Measurements from ENCODE around the gene ITIH6.
"Not testable (repeated sequence)": the region's sequence is repeated elsewhere in the genome, so short reads cannot be mapped to it uniquely, and the experiment has no call there.

The ITIH6 gene, protein sequence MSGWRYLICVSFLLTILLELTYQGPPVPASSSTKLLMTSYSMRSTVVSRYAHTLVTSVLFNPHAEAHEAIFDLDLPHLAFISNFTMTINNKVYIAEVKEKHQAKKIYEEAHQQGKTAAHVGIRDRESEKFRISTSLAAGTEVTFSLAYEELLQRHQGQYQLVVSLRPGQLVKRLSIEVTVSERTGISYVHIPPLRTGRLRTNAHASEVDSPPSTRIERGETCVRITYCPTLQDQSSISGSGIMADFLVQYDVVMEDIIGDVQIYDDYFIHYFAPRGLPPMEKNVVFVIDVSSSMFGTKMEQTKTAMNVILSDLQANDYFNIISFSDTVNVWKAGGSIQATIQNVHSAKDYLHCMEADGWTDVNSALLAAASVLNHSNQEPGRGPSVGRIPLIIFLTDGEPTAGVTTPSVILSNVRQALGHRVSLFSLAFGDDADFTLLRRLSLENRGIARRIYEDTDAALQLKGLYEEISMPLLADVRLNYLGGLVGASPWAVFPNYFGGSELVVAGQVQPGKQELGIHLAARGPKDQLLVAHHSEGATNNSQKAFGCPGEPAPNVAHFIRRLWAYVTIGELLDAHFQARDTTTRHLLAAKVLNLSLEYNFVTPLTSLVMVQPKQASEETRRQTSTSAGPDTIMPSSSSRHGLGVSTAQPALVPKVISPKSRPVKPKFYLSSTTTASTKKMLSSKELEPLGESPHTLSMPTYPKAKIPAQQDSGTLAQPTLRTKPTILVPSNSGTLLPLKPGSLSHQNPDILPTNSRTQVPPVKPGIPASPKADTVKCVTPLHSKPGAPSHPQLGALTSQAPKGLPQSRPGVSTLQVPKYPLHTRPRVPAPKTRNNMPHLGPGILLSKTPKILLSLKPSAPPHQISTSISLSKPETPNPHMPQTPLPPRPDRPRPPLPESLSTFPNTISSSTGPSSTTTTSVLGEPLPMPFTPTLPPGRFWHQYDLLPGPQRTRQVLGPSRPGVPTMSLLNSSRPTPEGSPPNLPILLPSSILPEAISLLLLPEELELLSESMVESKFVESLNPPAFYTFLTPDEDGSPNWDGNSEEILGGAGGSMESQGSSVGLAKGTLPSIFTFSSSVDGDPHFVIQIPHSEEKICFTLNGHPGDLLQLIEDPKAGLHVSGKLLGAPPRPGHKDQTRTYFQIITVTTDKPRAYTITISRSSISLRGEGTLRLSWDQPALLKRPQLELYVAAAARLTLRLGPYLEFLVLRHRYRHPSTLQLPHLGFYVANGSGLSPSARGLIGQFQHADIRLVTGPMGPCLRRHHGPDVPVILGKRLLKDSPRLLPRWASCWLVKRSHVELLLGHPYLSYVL

DNA sequence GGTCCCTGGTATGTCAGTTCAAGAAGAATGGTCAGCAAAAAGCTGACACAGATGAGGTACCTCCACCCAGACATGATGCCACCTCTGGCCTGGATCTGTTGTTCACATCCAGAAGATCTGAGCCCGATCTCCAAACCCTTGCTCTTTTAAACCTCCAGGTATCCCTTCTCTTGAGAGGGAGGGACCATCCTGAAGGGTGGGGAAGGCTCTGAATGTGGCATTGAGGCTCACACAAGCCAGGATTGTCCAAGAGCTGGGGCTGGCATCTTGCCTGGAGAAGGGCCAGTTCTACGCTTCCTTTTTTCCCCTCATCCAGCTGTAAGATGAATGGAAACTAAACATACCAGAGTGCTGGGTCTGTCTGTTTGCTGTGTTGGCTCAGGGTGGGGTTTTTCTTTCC is at the start of gene ITIH6:
ITIH6 (minus strand) TSS at position 119 of the 400 bp plus-strand sequence; CDS start at position 74, 45 bp downstream.
- DNase-seq, result no peak

DNA sequence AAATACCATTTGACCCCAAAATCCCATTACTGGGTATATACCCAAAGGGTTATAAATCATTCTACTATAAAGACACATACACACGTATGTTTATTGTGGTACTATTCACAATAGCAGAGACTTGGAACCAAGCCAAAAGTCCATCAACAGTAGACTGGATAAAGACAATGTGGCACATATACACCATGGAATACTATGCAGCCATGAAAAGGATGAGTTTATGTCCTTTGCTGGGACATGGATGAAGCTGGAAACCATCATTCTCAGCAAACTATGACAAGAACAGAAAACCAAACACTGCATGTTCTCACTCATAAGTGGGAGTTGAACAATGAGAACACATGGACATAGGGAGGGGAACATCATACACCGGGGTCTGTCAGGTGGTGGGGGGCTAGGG is 49.6 kb upstream of the ITIH6 start:
- DNase-seq, result not testable (repeated sequence)

DNA sequence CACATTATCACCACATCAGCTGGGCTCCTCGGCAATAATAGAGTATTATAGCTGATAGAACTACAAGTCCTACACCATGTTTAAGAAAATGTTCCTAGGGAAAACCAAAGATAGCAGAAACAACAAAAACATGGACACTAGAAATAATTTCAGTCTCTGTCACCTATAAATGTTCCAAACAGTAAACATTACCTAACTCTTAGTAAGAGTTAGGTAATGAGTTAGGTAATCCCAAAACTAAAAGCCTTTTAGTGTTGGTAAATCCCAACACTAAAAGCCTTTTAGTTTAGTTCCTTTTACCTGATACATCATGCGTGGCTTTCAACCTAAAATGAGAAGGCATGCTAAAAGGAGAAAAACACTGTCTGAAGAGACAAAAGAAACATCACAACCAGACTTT is 45.0 kb upstream of the ITIH6 start:
- DNase-seq, result no peak

DNA sequence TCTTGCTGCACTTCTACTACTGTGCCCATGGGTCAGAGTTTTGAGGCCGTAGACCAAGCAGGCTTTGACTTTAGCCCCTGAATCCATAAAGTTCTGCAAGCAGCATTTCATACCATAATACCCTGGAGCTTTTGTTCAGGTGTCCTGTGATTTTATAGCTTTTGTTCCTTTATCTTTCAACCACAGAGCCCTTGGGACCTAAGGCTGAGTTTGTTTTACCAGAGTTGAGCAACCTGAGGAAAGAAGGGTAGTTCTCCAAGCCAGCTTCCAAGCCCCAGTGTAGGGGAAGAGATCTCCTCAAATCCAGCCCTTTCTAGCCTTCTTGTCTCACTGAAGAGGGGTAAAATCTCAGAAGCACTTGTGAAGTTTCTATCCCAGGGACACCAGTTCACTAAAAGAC is 44.6 kb upstream of the ITIH6 start:
- no peak for DNase-seq

DNA sequence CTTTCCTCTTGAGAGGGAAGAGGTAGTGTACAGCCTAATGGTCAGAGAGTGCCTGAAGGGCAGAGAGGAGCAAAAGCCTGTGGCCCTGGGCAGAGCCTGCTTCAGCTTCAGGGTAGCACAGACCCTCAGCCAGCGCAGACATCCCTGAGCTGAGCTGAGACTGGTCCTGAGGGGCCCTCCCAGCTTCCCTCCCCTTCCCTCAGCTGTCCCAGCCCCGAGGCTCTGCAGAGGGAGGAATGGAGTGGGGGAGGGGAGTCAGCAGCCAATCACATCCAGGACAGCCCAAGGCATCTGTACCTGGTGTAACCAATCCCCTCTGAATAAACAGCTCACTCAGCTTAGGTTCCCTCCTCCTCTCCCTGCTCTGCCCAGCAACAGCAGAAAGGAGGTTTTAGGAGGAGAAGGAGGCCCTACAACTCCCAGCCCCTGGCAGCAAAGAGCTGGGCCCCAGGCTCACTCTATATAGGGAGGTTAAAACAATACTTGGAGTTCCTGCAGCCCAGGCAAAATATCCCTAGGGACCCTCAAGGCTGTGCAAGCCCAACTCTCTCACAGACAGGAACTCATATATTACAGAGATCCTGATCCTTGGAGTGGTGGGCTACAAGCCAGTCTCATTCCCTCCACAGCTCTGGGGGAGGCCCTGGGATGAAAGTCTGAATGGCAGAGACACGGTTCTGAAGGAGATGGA is 43.3 kb upstream of the ITIH6 start:
- peak; percentile 0 for DNase-seq

DNA sequence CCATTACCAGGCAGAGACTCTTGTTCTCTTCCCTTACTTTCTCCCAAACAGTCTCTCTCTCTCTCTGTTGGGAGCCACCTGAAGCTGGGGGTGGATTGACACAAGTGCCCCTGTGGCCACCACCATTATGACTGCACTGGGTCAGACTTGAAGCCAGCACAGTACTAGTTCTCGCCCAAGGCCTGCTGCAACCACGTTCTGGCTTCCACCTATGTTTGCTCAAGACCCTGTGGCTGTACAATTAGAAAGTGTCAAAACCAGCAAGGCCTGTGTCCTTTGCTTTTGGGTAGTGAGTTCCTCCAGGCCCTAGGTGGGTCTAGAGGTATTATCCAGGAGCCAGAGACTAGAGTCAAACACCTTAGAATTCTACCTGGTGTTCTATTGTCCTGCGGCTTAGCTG is 40.5 kb upstream of the ITIH6 start:
- DNase-seq, result no peak

DNA sequence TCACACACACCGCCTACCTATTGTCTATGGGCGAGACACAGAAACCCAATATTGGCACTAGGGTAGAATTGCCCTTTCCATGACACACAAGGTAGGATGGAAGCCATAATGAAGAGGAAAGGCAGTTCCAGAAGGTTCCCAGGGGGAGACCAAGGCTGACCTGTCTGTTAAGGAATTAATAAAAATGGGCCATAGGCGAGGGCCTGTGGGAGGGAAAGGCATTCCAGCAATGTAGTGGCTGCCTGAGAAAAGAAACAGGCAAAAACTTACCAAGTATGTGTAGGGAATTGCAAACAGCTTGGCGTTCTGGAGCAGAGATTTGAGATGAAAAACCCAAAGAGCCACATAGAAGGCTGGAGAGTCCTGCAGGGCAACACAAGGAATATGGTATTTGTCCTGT is 28.5 kb upstream of the ITIH6 start:
- no peak for DNase-seq

DNA sequence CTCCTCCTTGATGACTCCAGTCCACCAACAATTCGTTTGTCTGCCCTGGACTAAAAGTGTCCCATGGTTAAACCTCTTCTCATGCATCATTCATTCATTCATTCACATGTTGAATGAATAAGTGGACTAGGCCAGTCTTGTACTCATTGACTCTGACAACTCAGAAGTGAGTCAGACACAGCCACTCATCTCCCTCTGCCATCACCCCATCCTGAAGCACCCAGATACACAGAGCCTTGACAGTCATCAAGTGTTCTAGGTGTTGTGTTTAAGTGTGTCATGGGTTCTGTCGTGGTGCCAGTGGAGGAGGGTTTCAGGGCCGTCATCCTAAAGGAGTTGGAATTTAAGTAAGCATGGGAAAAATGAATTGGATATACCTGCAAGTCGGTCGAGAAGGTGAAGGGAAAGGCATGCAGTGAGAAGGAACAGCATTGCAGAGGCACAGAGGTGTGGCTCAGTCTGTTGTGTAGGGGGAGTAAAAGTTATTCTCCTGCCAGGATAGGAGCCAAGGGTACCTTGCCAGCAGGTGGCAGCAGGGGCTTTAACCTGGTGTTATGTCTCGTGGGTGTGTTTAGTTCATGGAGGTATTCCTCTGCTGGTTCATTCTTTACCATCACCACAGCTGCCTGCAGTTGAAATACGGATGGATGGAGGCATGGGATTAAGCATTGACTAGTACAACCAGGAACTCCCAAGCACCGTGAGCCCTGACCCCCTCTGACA is 27.8 kb upstream of the ITIH6 start:
- DNase-seq, result no peak

DNA sequence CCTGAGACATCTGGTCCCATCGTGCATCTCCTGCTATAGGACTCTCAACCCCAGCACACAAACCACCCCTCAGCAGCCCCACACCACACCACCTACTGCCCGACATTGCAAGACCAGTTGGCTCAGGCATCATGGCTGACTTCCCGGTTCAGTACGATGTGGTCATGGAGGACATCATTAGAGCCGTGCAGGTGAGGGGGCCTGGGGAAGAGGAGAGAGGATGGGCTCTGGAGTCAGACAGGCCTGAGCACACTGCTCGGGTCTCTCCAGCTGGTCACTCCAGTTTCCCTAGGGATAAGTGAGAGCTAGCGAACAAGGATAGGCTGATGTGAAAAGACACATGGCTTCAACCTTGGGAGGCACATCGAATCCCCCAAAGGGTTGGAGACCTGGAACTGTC is 26.7 kb upstream of the ITIH6 start:
- no peak for DNase-seq

DNA sequence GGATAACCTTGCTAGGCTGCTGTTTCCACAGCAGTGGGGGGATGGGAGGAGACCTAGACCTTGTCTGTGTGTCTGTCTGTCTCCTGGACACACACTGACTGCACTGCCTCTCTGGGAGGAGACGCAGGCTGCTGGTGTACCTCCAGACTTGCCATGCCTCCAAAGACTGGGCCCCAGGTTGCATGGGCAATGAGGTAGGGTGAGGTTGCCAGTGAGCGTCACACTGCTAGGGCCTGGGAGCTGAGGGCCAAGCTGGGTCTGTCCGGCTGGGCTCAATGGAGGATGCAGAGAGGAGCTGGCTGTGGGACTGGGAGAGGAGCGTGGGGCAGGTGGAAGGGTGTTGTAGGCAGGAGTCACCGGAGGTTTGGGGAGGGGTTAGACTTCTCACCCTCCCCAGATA is 26.1 kb upstream of the ITIH6 start:
- no peak for DNase-seq

DNA sequence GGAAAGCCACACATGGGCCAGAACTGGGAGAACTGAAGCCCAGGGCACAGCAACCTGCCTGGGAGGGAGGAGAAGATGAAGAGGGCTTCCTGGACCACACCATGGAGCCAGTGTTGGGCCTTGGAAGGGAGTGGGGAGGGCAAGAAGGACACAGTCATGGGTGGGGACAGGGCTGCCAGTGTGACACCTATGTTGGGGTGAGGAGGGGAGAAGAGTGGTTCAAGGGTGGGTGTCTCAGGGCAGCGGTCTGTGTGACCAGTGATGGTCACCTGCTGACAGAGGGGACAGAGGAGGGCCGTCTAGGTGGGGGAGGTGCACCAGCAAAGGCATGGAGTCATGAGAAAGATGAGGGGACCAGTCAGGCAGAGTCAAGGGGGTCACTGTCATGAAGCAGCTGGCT is 23.3 kb upstream of the ITIH6 start:
- no peak for DNase-seq

DNA sequence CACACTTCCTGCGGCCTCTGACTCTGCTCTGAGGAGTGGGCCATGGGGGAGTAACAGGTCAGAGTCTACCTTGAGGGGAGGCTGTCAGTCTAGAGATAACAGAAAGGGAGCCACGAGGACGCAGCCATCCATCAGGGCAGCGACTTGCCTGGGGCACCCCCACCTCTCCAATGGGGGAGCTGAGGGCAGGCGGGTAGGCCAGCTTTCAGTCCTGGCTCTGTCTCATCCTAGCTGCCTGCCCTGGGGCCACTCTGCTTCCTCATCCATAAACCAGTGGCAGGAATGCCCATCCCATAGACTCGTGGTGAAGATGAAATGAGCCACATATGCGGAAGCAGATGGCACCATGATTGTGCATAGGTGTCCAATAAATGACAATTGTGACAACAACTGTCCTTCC is 22.7 kb upstream of the ITIH6 start:
- no peak for DNase-seq

DNA sequence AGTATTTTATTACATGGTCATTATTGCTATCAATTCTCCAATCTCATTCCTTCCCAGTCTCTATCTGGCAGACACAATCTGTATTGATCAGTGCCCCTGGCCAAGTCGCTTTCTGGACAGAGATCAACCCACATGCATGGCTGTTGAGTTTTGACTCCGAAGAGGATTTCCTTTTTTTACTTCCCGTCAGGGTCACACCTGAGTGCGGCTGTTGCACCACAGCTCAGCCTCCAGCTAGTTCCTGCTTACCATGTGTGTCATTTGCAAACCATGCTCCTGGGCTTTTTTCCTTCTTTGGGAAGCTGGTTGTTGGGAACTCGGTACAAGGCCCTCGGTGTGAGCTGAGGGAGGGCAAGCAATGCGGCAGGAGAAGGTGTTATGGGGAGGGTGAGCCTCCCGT is 21.1 kb upstream of the ITIH6 start:
- DNase-seq, result no peak

DNA sequence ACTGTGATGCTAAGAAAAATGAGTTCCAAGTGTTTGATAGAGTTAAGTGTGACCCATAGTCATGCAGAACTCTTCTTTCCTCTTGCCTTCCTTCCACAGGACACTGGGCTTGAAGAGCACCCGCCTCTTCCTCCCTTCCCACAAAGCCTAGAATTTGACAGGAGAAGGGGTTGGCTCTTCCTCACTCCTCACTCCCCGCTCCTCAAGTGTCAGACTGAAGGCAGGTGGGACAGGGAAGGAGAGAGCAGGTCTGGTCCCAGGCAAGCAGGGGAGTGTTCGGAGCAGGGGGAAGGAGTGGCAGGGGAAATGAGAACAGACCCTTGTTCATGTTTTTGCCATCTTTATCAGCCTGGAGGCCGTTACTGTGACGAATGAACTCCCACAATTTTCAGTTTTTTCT is 20.2 kb upstream of the ITIH6 start:
- DNase-seq, result no peak

DNA sequence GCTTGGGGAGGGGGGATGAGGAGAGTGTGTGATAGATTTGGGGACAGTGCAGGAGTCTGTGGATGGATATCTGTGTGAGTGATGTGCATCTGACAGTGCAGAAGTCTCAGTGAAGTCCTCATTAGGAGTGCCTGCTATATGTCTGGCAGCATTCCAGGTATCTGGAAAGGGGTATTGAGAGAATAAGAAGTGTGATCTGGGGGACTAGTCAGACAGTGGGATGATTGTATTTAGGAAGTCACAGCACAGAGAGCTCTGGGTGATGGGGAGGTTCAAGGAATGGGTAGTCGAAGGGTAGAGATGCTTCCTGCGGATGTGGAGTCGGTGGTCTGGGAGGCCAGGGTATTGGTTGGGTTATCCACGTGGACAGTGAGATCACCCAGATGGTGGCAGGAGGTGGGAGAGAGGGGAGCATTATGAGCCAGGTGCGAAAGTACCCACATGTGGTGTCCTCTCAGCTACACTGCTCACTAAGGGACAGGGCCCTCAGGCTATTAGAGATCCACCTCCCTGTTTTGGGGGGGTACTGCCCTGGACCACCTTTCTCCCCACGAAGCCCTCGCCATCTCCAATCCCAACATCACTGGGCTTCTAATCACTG is 19.3 kb upstream of the ITIH6 start:
- no peak for DNase-seq

DNA sequence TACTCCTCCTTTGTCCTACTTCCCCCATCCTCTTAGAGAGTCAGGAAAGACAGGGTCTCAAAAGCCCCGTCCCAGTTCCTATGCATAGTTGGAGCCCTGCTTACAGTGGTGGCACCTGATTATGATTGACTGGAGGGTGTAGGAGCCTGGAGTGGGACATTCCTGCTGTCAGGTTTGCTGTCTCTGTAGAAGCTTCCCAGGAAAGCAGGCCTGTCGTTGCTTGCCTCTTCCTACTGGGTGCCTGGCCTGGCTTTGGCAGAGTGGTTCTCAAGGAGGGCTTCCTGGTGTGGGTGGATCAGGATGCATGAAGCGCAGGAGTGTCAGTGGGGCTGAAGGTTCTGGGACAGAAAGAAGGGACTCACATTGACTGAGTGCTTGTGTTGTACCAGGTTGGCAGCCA is 14.3 kb upstream of the ITIH6 start:
- no peak for DNase-seq

DNA sequence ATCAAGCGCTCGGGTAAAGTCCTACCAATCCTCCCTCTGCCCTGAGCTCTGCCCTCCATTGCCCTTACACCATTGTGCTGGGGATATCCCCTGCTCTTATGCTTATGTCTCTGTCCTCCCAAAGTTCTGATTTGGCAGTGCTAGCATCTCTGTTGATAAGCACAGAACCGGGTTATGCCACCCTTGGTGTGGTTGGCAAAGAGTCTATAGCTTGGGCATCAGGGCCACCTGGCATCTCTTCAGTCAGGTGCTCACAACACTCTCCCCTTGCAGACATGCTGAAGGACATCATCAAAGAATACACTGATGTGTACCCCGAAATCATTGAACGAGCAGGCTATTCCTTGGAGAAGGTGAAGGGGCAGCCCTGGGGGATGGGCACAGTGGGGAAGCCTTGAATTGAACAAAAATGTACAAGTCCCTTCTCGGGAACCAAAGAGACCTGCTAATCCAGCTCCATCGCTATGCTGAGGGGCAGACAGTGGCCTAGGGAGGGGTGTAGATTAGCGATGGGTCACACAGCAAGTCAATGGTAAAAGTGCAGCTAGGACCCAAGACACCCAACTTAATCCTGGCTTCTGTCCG is 13.3 kb upstream of the ITIH6 start:
- DNase-seq, result no peak

DNA sequence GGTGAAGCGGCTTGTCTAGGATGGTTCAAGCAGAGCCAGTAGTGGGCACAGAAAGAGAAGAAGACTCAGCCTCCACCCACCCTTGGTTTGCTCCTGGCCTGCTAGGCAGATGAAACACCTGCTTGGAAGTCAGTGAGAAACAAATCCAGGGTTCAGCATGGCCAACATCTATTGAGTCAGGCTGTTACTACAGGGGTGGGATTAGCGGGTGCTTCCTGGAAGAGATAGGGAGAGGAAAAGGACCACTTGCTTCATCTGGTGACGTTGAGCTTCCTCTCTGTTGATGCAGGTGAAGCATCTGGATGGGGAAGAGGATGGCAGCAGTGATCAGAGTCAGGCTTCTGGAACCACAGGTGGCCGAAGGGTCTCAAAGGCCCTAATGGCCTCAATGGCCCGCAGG is 12.5 kb upstream of the ITIH6 start:
- no peak for DNase-seq

DNA sequence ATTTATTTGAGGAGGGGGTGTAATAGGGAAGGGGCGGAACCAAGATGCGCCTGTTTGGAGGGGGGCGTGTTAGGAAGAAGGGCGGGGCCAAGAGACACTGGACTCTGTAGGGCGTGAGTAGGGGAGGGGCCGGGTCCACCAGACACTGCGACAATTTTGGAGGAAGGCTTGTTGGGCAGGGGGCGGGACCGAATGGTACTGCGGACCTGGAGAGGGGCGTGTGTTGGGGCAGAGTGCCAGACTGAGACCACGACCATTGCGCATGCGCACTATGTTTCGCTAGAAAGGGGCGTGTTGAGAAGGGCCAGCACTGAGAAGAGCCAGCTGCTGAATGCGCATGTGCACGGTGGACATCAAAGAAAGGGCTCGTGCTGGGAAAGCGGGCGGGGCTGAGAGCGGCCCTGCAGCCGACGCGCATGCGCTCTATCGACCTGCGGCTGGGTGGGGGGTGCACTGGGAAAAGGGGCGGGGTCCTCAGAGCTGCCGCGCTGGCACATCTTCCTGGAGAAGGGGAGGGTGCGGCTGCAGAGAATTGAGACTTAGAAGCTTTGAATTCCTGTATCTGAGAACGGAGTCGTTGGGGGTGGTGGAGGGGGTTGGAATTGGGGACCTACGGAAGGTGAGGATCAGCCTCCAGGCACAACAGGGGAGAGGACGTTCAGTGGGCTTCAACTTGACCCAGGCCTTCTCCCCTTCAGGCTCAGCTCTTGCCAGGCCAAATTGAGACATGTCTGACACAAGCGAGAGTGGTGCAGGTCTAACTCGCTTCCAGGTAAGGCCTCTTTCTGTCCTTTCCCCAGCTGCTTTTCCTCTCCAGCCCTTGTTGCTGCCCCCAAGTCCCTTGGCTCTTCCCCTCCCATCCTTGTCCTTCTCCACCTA is 10.8 kb upstream of the ITIH6 start:
- DNase-seq, result peak; percentile 85

DNA sequence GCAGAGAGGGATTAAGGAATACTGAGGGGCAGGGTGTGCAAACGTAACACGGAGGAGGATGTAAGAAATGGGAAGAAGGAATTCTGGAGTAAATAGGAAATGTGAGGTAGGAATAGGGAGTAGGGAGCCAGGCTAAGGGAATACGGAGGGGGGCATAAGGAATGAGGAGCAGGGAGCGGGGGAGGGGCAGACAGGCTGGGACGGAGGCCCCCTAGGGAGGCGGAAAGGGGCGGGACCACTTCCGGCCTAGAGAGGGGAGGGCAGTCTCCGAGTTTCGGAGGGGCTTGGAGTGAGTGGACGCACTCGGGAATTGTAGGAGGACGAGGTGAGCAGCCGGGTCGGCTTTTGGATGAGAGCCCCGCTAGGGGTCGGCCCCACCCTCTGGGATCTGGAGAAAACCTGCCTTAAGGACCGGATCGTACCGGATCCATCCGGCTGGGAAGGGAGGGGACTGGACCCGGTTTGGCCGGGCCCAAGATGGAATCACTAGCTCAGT is 10.1 kb upstream of the ITIH6 start:
- peak; percentile 53 for DNase-seq

All from NCI-H2171 (cell line).